ENCODE data around the gene VKORC1.

Gene VKORC1

GRCh38 chr16:31108035-31108793, 13.6 kb upstream of the VKORC1 start, which contains the start of gene BCKDK:
Gene BCKDK, plus strand, starts transcription at chr16:31108386. Its CDS starts 838 bp downstream, at chr16:31109224.
- Histone ChIP-seq H3K4me3 (replicated peaks; ENCODE audit: insufficient read depth, low read length) (peak within 1 kb of the TSS; percentile 97), H3K27ac (replicated peaks) (peak within 1 kb of the TSS; percentile 72), H3K27me3 (ENCODE audit: insufficient read depth, poor library complexity, severe bottlenecking) (no peaks in the 10 kb centered on the region)
- TF ChIP-seq SPI1 (IDR thresholded peaks at IDR 0.05; ENCODE audit: borderline replicate concordance, low read depth): no peak
- TF ChIP-seq POLR2AphosphoS5 (IDR thresholded peaks at IDR 0.05; ENCODE audit: low read depth): peak; percentile 42; the same call in 1 of the 2 replicates
- peak; percentile 73 to 83 for DNase-seq (ENCODE audit: low read depth in 1 of 2, low spot score in 1 of 2)

DNA sequence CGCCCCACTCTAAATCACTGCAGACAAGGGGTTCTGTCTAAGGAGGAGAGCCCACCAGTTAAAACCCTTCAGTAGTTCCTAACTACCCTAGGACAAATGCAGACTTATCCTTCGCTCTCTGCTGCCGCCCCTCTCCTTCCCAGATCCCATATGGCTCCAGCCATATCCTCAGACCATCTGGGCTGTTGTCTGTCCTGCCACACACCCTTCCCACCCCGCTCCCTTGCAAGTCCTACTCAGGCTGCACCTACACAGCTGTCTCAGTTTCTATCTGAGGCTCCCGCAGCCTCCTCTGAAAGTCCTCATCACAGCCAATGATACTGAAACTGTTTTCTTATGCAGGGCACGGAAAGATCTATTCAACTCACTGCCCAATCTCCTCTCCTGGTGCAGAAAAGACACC, 12.9 kb upstream of the VKORC1 start:
- no peak for DNase-seq (ENCODE audit: low read depth in 1 of 2, low spot score in 1 of 2)
- H3K4me3 ChIP-seq (replicated peaks; ENCODE audit: insufficient read depth, low read length): no peak overlapping the region
- TF ChIP-seq CTCF (IDR thresholded peaks at IDR 0.05; ENCODE audit: insufficient read depth, low read length) (no peak), REST (IDR thresholded peaks at IDR 0.05; ENCODE audit: insufficient replicate concordance, low read depth) (no peak), POLR2AphosphoS5 (IDR thresholded peaks at IDR 0.05; ENCODE audit: low read depth) (no peak), GABPA (IDR thresholded peaks at IDR 0.05; ENCODE audit: low read depth) (no peak), SPI1 (IDR thresholded peaks at IDR 0.05; ENCODE audit: borderline replicate concordance, low read depth) (no peak)
- peak overlapping the region; percentile 20; the same call in 1 of the 2 replicates for H3K27ac ChIP-seq (replicated peaks)
- H3K27me3 ChIP-seq (ENCODE audit: insufficient read depth, poor library complexity, severe bottlenecking): no peaks in the 10 kb centered on the region

DNA sequence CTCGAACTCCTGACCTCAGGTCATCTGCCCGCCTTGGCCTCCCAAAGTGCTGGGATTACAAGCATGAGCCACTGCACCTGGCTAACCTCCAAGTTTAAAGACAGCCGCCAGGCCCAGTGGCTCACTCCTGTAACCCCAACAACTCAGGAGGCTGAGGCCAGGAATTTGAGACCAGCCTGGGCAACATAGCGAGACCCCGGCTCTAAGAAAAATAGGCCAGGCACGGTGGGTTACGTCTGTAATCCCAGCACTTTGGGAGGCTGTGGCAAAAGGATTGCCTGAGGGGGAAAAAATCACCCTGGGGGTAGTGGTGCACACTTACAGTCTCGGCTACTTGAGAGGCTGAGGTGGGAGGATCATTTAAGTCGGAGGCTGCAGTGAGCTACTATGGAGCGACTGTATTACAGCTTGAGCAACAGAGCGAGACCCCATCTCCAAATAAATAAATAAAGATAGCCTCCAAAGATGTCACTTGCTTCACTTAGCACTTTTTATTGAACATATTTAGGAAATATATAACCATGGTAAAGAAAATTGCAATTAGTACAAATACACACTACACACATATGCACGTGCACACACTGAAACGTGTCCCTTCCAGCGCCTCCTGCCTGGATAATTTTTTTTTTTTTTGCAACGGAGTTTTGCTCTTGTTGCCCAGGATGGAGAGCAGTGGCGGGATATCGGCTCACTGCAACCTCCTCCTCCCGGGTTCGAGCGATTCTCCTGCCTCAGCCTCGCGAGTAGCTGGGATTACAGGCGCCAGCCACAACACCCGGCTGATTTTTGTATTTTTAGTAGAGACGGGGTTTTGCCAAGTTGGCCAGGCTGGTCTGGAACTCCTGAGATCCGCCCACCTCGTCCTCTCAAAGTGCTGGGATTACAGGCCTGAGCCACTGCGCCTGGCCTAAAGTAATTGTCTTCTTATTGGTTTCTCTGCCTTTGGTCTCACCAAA, 12.2 kb upstream of the VKORC1 start:
- no peak overlapping the region for H3K27ac ChIP-seq (replicated peaks)
- no peak for TF ChIP-seq GABPA (IDR thresholded peaks at IDR 0.05; ENCODE audit: low read depth)
- no peak for TF ChIP-seq CTCF (IDR thresholded peaks at IDR 0.05; ENCODE audit: insufficient read depth, low read length)
- no peak for TF ChIP-seq SPI1 (IDR thresholded peaks at IDR 0.05; ENCODE audit: borderline replicate concordance, low read depth)
- no peak for TF ChIP-seq POLR2AphosphoS5 (IDR thresholded peaks at IDR 0.05; ENCODE audit: low read depth)
- TF ChIP-seq REST (IDR thresholded peaks at IDR 0.05; ENCODE audit: insufficient replicate concordance, low read depth): no peak
- DNase-seq (ENCODE audit: low read depth in 1 of 2, low spot score in 1 of 2): no peak
- no peaks in the 10 kb centered on the region for H3K27me3 ChIP-seq (ENCODE audit: insufficient read depth, poor library complexity, severe bottlenecking)
- H3K4me3 ChIP-seq (replicated peaks; ENCODE audit: insufficient read depth, low read length): no peak overlapping the region

Measured in HL-60 (cell line).